Sigmoid colon (tissue), 7 donors: Measurements from ENCODE around the gene ADAMTS7. TPM values are rescaled to one million over a fixed set of nuclear protein-coding genes. Genes with fewer than 3 reads are reported as not detected.

Experiments used
- DNase-seq: peaks from one replicate; pipeline ENCODE4 v3.0.0-alpha.2; 2019
- H3K27ac ChIP-seq, 4 donors: fragments of 200-600 bp; sonication (generic); one replicate each; pipeline ENCODE4 v1.5.1; 2016 to 2019; ENCODE audit warnings: mild to moderate bottlenecking in 1 of 4
- H3K27me3 ChIP-seq, 3 donors: fragments of 200-600 bp; sonication (generic); one replicate each; pipeline ENCODE4 v1.5.1; 2019; ENCODE audit warnings: mild to moderate bottlenecking in 1 of 3
- H3K36me3 ChIP-seq, 4 donors: fragments of 200-600 bp; sonication (generic); one replicate each; pipeline ENCODE4 v1.5.1; 2016 to 2019
- H3K4me1 ChIP-seq, 4 donors: fragments of 200-600 bp; sonication (generic); one replicate each; pipeline ENCODE4 v1.5.1; 2017 to 2019
- H3K4me3 ChIP-seq, 4 donors: fragments of 200-600 bp; sonication (generic); one replicate each; pipeline ENCODE4 v1.5.1; 2017 to 2019; ENCODE audit warnings: mild to moderate bottlenecking in 2 of 4, moderate library complexity in 1 of 4
- H3K9me3 ChIP-seq, 4 donors: fragments of 200-600 bp in 3 of 4; sonication (generic) in 3 of 4; one replicate each; pipeline versions ENCODE4 v1.5.1 to v1.6.1; 2013 to 2019
- CTCF ChIP-seq, 4 experiments: fragments of 450-650 bp in 3 of 4; fragments of 200-600 bp in 1 of 4; IDR thresholded peaks; one replicate each; pipeline ENCODE4 v1.5.1; 2016 to 2019; ENCODE audit warnings: antibody characterized with exemption in 4 of 4, mild to moderate bottlenecking in 3 of 4, moderate library complexity in 2 of 4
- EP300 ChIP-seq, 4 donors: sonication (generic); formaldehyde crosslinking; IDR thresholded peaks; one replicate each; pipeline ENCODE4 v1.6.1; 2017; ENCODE audit warnings: antibody characterized with exemption in 4 of 4
- POLR2A ChIP-seq, 2 donors: fragments of 450-650 bp; IDR thresholded peaks; one replicate each; pipeline ENCODE4 v1.6.1; 2016; ENCODE audit warnings: antibody characterized with exemption in 2 of 2, mild to moderate bottlenecking in 2 of 2, moderate library complexity in 2 of 2
- POLR2AphosphoS5 ChIP-seq, 4 donors: sonication (generic); formaldehyde crosslinking; IDR thresholded peaks; one replicate each; pipeline ENCODE4 v1.6.1; 2017; ENCODE audit warnings: antibody characterized with exemption in 4 of 4
- WGBS, 2 donors: extraction: QIAGEN DNeasy Blood & Tissue Kit; methylation state at CpG; one replicate each; pipeline ENCODE4 v1.1.7; 2013; 5-methylcytosine and 5-hydroxymethylcytosine counted together
- intact Hi-C: fragments of 100-400 bp; cut with DNase I; formaldehyde crosslinking; loops from one replicate; pipeline ENCODE4 v1.15.1; 2023
- polyA plus RNA-seq, 3 donors: library from polyadenylated mRNA; stranded (reverse); fragments of 200-250 nt; gene quantifications; one replicate each; pipeline ENCODE4 v1.2.3, GENCODE V29; 2013
- total RNA-seq, 4 donors: library from RNA; depleted of rRNA; stranded (reverse); fragments of >200 nt; gene quantifications; one replicate each; pipeline ENCODE4 v1.1.0, GENCODE V29; 2016
- donor health status: healthy with polysubstance abuse.
- donor health status: Bipolar disorder and iron deficiency.
- donor health status: healthy.

The ADAMTS7 gene
- total and polyA plus RNA-seq, 7 donors: 0.23 to 8.3 (median 1.8) TPM; not detected in 1

GRCh38 chr15:78838489-78838888 is 27.2 kb upstream of the ADAMTS7 start:
- no peaks in the 10 kb centered on the region for H3K27me3 ChIP-seq
- TF ChIP-seq CTCF (IDR thresholded peaks at IDR 0.05) (no peak), EP300 (IDR thresholded peaks at IDR 0.05) (no peak), POLR2A (IDR thresholded peaks at IDR 0.05) (no peak), POLR2AphosphoS5 (IDR thresholded peaks at IDR 0.05) (no peak)
- no peak overlapping the region for H3K27ac ChIP-seq
- 80 to 86% methylated on average over 3 of the region's 3 CpGs for whole genome bisulfite sequencing, 2 donors
- H3K9me3 ChIP-seq: no peaks in the 10 kb centered on the region
- H3K36me3 ChIP-seq: no peaks in the 10 kb centered on the region
- no peak for DNase-seq
- H3K4me3 ChIP-seq: no peak overlapping the region
- no peaks in the 10 kb centered on the region for H3K4me1 ChIP-seq
- intact Hi-C loops: no loop called here

GRCh38 chr15:78837543-78837942 is 26.3 kb upstream of the ADAMTS7 start:
- Histone ChIP-seq H3K4me1 (no peaks in the 10 kb centered on the region), H3K4me3 (no peak overlapping the region), H3K27me3 (no peaks in the 10 kb centered on the region), H3K27ac (no peak overlapping the region), H3K9me3 (no peaks in the 10 kb centered on the region), H3K36me3 (no peaks in the 10 kb centered on the region)
- no peak for DNase-seq
- TF ChIP-seq CTCF (IDR thresholded peaks at IDR 0.05) (no peak), EP300 (IDR thresholded peaks at IDR 0.05) (no peak), POLR2A (IDR thresholded peaks at IDR 0.05) (no peak), POLR2AphosphoS5 (IDR thresholded peaks at IDR 0.05) (no peak)
- intact Hi-C loops: no loop called here
- WGBS, 2 donors: 93 to 94% methylated on average over 8 of the region's 8 CpGs

GRCh38 chr15:78837131-78837530 is 25.9 kb upstream of the ADAMTS7 start:
- TF ChIP-seq POLR2A (IDR thresholded peaks at IDR 0.05) (no peak), POLR2AphosphoS5 (IDR thresholded peaks at IDR 0.05) (no peak), CTCF (IDR thresholded peaks at IDR 0.05) (no peak), EP300 (IDR thresholded peaks at IDR 0.05) (no peak)
- H3K36me3 ChIP-seq: no peaks in the 10 kb centered on the region
- H3K9me3 ChIP-seq: no peaks in the 10 kb centered on the region
- WGBS, 2 donors: 47 to 71% methylated on average over 2 of the region's 2 CpGs
- DNase-seq: no peak
- H3K4me1 ChIP-seq: no peaks in the 10 kb centered on the region
- intact Hi-C loops: no loop called here
- H3K27ac ChIP-seq: no peak overlapping the region
- H3K27me3 ChIP-seq: no peaks in the 10 kb centered on the region
- H3K4me3 ChIP-seq: no peak overlapping the region

- Histone ChIP-seq H3K27ac (no peak overlapping the region), H3K27me3 (peaks cover 0 to 1% (median 0%) of the 10 kb centered on the region in 3 donors), H3K4me1 (no peaks in the 10 kb centered on the region), H3K4me3 (no peak overlapping the region), H3K36me3 (no peaks in the 10 kb centered on the region), H3K9me3 (no peaks in the 10 kb centered on the region)
- 29 to 67% methylated on average over 1 of the region's 1 CpG for WGBS, 2 donors
- intact Hi-C loops: no loop called here
- no peak for DNase-seq
- no peak for TF ChIP-seq POLR2A (IDR thresholded peaks at IDR 0.05)
- TF ChIP-seq EP300 (IDR thresholded peaks at IDR 0.05): no peak
- TF ChIP-seq CTCF (IDR thresholded peaks at IDR 0.05): no peak
- no peak for TF ChIP-seq POLR2AphosphoS5 (IDR thresholded peaks at IDR 0.05)
Observed at GRCh38 chr15:78836333-78836732, 25.1 kb upstream of the ADAMTS7 start.
